ENCODE results near the gene BTBD10. TPM values are rescaled to one million over a fixed set of nuclear protein-coding genes. Genes with fewer than 3 reads are reported as not detected.

BTBD10 gene
- total RNA-seq = 56.4 and 78.8 TPM in 2 replicates

GRCh38 chr11:13462901-13463778, at the start of gene BTBD10:
Gene BTBD10, minus strand, starts transcription at chr11:13463222. Its CDS starts 18,098 bp downstream, at chr11:13445124.

DNA sequence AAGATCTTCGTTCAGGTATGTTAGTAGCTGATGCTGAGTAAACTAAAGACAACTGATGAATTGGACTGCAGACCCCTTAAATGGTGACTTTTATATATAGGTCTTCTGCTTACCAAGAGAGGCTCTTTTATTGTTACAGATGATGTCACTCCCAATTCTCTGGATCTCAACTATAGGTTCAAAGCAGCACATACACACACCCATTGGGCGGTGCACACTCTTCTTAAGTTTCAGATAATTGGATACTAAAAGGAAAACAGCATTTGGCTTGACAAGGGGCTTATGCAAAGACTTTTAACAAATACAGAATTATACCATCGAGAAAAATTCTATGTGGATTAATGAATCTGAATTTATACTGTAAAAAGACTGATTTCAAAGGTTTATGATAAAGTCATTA, 32.9 kb upstream of the BTBD10 start, which contains the start of gene PTH:
PTH (minus strand) TSS at position 69 of the 400 bp plus-strand sequence. CDS start 3,142 bp downstream, outside the sequence.

Other genes with a start within 250 kb of the BTBD10 start
- gene BMAL1, start 185.4 kb downstream of the BTBD10 start, total RNA-seq = 9.9 and 15.4 TPM in 2 replicates
- gene PTH, start 32.8 kb upstream of the BTBD10 start, total RNA-seq = not detected in 2 replicates
- 30.7 and 41.3 TPM in 2 replicates for gene FAR1, start 205.4 kb upstream of the BTBD10 start, total RNA-seq